ENCODE measurements around the gene SMIM12. TPM values are rescaled to one million over a fixed set of nuclear protein-coding genes. Genes with fewer than 3 reads are reported as not detected.

Gene SMIM12
- total RNA-seq, 1 experiment from 2014 or later = 35.8 TPM

DNA sequence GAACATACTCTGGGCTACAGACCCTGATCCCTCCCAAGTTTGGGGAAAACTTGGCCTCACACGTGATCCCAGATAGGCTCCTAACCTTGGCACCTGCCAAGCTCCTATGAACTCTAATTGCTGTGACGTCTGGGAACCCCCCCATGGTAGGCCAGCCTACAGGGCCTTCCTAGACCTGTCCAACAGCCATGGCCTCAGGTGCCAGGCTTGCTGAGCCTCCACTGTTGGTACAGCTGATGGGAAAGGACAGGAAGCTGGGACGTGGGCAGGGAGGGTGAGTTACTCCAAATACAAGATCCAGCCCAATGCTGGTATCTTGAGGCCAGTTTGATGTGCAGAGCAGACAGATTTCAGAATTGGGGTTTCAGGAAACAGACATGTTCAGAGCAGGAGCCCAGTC is 19.1 kb downstream of the SMIM12 start:
- intact Hi-C loops (cut with micrococcal nuclease; ENCODE audit: unreplicated experiment) = no loop called here
- Mint-ChIP-seq H3K9me3 (ENCODE audit: low read depth, unreplicated experiment) (no peaks in the 10 kb centered on the region), H3K4me3 (ENCODE audit: low read depth, unreplicated experiment) (no peak overlapping the region), H3K27ac (ENCODE audit: unreplicated experiment) (no peak overlapping the region), H3K36me3 (ENCODE audit: insufficient read depth, unreplicated experiment) (no peaks in the 10 kb centered on the region), H3K27me3 (ENCODE audit: unreplicated experiment) (no peaks in the 10 kb centered on the region), H3K4me1 (ENCODE audit: low read depth, unreplicated experiment) (peaks cover 8% of the 10 kb centered on the region)
- DNase-seq = no peak
- no peak for TF ChIP-seq CTCF (IDR thresholded peaks at IDR 0.05; ENCODE audit: unreplicated experiment)
- CTCF ChIA-PET = no interaction called here
- no TSS peak for BruUV-seq (replicated peaks)

DNA sequence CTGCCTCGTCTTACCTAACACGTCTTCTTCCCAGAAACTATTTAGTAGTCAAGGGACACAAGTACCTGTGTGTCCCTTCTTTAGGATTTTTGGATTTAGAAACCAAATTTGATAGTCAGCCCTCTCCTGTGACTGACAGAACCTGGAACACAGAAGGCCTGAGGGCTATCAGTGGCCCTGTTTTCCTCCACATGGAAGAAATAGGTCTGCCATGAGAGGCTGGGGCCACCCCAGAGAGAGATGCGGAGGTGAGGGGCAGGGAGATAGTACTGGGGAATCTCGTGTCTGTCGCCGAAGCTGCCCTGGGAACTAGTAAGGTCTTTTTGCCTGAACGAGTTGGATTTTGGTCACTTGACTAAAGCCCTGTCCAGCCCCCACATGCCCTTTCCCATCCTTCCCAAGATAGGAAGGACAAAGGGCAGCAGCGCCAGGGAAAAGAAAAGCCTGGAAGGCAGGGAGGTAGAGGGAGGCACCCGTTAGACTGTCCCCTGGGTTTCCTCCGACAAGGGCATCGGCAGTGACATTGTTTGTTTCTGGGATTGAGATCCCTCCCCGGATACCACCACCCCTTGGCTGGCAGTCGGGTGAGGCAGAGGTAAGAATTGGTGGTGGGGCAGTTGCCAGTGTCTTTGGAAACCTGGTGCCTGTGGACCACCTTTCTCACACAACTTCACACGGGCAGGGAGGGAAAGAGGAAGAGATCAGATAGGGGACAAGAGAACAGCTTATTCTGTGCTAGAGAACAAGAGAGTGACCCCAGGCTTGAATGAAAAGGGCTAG is 19.8 kb downstream of the SMIM12 start:
- no peak overlapping the region for H3K27ac Mint-ChIP-seq (ENCODE audit: unreplicated experiment)
- BruUV-seq (replicated peaks) = no TSS peak
- H3K4me3 Mint-ChIP-seq (ENCODE audit: low read depth, unreplicated experiment) = no peak overlapping the region
- DNase-seq = no peak
- CTCF ChIA-PET = no interaction called here
- H3K4me1 Mint-ChIP-seq (ENCODE audit: low read depth, unreplicated experiment) = peaks cover 8% of the 10 kb centered on the region
- H3K9me3 Mint-ChIP-seq (ENCODE audit: low read depth, unreplicated experiment) = no peaks in the 10 kb centered on the region
- H3K36me3 Mint-ChIP-seq (ENCODE audit: insufficient read depth, unreplicated experiment) = no peaks in the 10 kb centered on the region
- intact Hi-C loops (cut with micrococcal nuclease; ENCODE audit: unreplicated experiment) = no loop called here
- no peak for TF ChIP-seq CTCF (IDR thresholded peaks at IDR 0.05; ENCODE audit: unreplicated experiment)
- H3K27me3 Mint-ChIP-seq (ENCODE audit: unreplicated experiment) = no peaks in the 10 kb centered on the region

DNA sequence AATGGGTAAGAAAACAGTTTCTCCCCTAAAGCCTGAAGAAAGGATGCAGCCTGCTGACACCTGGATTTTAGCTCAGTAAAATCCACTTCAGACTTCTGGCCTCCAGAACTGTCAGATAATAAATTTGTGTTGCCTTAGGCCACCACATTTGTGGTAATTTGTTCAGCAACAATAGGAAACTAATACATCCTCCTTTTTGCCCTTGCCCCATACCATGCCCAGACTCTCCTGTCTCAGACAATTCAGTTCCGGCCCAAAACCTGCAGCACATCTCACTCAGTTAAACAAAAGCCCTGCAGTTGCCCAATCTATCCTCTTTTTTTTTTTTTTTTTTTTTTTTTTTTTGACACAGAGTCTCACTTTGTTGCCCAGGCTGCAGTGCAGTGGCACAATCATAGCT is 25.8 kb downstream of the SMIM12 start:
- no peaks in the 10 kb centered on the region for H3K27me3 Mint-ChIP-seq (ENCODE audit: unreplicated experiment)

GRCh38 chr1:34831721-34832246 is 27.8 kb downstream of the SMIM12 start:
- CTCF ChIA-PET = no interaction called here

More for the DNA sequence above, 25.8 kb downstream of the SMIM12 start:
- Mint-ChIP-seq H3K27ac (ENCODE audit: unreplicated experiment) (no peak overlapping the region), H3K9me3 (ENCODE audit: low read depth, unreplicated experiment) (no peaks in the 10 kb centered on the region), H3K4me1 (ENCODE audit: low read depth, unreplicated experiment) (no peaks in the 10 kb centered on the region), H3K4me3 (ENCODE audit: low read depth, unreplicated experiment) (no peak overlapping the region), H3K36me3 (ENCODE audit: insufficient read depth, unreplicated experiment) (no peaks in the 10 kb centered on the region)
- no TSS peak for BruUV-seq (replicated peaks)
- DNase-seq = no peak
- intact Hi-C loops (cut with micrococcal nuclease; ENCODE audit: unreplicated experiment) = no loop called here
- CTCF ChIA-PET = interaction anchor here (0.7 kb wide), 2 partner anchors 36 to 150 kb away, joined by 4 to 5 read pairs; no protein-coding TSS in a partner anchor
- no peak for TF ChIP-seq CTCF (IDR thresholded peaks at IDR 0.05; ENCODE audit: unreplicated experiment)

More at GRCh38 chr1:34831721-34832246, 27.8 kb downstream of the SMIM12 start:
- Mint-ChIP-seq H3K4me3 (ENCODE audit: low read depth, unreplicated experiment) (no peak overlapping the region), H3K4me1 (ENCODE audit: low read depth, unreplicated experiment) (no peaks in the 10 kb centered on the region), H3K9me3 (ENCODE audit: low read depth, unreplicated experiment) (no peaks in the 10 kb centered on the region), H3K27ac (ENCODE audit: unreplicated experiment) (no peak overlapping the region), H3K27me3 (ENCODE audit: unreplicated experiment) (no peaks in the 10 kb centered on the region), H3K36me3 (ENCODE audit: insufficient read depth, unreplicated experiment) (no peaks in the 10 kb centered on the region)
- DNase-seq = no peak
- TF ChIP-seq CTCF (IDR thresholded peaks at IDR 0.05; ENCODE audit: unreplicated experiment) = no peak
- intact Hi-C loops (cut with micrococcal nuclease; ENCODE audit: unreplicated experiment) = no loop called here
- BruUV-seq (replicated peaks) = no TSS peak

Measured in Calu3 (cell line).